ENCODE data around the gene AK5.
"Not testable (repeated sequence)": the region's sequence is repeated elsewhere in the genome, so short reads cannot be mapped to it uniquely, and the experiment has no call there.

The AK5 gene

GRCh38 chr1:77405186-77405585 is 123.4 kb downstream of the AK5 start:
- no peak for DNase-seq

DNA sequence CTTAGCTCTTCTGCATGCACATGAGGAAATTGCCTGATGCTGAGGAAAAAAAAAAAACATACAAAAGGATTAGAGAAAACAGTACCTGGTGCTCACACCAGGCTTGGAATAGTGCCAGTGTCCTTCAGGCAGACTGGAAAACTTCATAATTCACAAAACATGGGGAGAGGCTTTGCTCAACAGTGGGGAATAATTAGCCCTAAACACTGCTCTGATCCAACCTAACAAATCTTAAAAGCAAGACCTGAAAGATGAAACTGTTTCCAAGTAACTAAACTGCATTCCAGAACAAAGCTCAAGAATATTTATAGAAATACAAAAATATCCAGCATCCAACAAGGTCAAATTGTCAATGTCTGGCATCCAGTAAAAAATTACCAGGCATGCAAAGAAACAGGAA is 124.8 kb downstream of the AK5 start:
- no peak for DNase-seq

DNA sequence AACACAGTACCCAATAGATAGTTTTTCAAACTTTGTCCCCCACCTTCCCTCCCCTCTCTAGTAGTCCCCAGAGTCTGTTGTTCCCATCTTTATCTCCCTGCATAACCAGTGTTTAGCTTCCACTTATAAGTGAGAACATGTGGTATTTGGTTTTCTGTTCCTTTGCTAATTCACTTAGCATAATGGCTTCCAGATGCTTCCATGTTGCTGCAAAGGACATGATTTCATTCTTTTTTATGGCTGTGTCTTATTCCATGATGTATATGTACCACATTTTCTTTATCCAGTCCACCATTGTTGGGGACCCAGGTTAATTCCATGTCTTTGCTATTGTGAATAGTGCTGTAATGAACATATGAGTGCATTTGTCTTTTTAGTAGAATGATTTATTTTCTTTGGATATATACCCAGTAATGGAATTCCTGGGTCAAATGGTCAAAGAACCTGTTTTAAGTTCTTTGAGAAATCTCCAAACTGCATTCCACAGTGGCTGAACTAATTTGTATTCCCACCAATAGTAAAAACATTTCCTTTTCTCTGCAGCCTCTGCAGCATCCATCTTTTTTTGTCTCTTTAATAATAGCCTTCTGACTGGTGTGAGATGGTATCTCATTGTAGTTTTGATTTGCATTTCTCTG is 126.0 kb downstream of the AK5 start:
- DNase-seq = no peak

GRCh38 chr1:77408933-77409332 is 127.1 kb downstream of the AK5 start:
- DNase-seq = not testable (repeated sequence)

DNA sequence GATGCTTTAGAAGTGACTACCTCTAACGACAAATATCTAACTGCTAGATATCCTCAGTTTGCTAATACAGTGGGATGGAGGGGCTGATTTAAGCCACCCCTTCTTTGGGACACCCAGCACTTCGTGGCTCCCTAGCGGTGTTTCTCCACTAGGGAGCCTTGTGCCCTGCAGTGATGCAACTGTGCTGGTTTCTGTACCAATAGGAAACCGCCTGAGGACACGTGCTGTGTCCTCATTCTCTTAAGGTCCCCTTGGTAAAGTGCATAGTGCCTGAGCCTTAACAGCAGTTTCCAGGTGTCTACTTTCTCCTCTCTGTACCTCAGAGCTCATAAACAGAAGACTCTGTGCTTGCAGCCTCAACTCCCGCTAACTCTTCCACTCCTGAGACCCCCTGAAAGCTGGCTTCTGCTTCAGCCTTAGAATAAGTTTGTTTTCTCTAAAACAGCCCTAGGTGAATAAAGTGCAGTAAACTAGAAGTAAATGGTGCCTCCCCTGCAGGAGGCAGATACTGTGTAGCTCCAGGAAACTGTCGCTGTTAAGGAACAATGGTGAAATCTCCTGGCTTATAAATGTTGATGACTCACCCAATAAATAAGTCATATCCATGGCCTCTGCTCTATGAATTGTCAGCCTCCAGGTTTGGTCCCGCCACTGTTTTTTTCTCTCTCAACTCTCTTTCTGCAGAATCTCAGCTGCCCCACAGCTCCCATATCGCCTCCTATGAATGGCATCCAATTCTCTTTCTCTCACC is 130.4 kb downstream of the AK5 start:
- no peak for DNase-seq

DNA sequence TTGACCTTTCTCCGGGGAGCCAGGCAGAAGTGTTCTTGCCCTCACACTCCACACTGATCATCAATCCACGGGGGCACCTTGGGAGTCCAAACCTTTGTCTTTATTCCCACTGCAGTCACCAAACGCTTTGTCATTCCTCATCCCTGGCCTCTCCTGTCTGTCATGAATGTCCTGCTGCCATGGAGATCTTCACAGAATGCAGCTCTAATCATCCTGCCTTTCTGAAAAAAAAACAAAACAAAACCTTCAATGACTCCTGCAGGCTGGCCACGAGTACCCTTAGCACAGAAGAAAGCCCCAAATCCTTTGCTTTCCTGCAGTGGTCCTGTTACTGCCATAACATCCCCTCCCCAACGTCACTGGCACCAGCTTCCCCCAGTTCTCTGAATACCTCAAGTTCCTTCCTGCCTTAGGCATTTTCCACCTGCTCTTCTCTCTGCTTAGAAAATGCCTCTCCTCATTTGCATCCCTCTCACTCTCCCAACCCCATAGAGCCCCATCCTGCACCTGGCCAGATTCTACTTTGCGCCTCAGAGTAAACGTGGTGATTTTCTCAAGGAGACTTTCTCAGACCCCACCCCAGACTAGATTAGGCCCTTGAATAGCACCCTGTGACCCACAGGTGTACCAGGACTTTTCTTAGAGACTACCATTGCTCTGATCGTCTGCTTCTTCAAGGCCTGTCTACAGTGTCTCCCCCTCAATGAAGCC is 131.2 kb downstream of the AK5 start:
- DNase-seq = no peak

- DNase-seq = no peak
These were observed 131.9 kb downstream of the AK5 start for GRCh38 chr1:77413541-77414335.

DNA sequence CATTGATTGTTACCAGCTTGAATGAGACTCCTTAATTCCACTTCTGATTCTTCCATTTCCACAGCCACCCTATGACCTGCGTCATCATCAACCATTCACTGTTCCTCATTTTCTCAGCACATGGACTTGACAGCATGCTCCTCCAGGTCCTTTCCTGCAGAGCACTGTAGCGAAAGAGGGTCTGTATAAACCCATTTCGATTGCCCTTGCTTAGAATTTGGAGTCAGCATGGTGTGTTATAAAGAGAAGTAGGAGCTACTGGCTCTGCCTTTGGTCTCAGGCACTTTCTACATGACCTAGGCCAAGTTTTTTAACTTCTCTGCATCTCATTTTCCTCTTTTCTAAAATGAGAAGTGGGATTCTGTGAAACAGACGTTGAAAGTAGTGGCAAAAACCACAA is 133.8 kb downstream of the AK5 start:
- DNase-seq = no peak

GRCh38 chr1:77416692-77417450 is 135.1 kb downstream of the AK5 start:
- no peak for DNase-seq

- DNase-seq = not testable (repeated sequence)
These were observed 136.2 kb downstream of the AK5 start for GRCh38 chr1:77418055-77418454.

DNA sequence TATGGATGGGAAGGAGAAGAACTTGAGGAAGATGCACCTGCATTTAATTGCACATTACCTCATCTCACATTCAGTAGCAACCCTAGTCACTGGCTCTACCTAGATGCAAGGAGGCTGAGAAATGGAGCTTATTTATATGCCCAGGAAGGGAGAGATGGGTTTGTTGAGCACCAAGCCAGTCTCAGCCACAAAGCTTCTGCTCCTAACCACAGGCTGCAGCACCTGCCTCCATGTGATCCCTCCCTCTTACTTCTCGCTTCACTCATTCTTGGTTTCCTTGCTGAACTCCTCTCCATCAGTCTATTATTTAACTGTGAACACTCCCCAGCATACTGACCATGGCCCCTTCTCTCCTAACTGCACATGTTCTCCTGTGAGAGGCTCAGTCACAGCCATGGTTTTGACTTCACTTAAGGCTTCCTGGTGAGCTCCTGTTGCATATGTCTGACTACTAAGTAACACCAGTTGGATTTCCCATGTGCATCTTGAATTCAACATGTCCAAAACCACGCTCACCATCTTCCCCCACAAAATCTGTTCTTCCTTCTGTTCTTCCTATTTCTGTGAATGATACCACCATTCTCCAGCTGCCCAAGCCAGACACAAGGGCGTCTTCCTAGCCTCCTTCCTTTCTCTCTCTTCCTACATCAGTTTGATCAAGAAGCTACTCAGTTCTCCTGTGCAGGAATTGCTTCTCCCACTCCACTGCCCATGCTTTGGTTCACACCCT is 139.8 kb downstream of the AK5 start:
- no peak for DNase-seq

DNA sequence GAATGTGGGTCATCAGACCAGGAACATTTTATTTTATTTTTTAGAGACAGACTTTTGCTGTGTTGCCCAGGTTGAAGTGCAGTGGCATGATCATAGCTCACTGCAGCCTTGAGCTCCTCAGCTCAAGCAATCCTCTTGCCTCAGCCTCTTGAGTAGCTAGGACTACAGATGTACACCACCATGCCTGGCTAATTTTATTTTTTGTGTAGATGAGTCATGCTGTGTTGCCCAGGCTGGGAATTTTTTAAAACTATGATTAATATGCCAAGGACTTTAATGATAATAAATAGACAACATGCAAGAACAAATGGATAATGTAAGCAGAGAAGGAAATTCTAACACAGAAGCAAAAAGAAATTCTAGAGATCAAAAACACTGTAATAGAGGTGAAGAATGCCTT is 142.4 kb downstream of the AK5 start:
- DNase-seq = no peak

DNA sequence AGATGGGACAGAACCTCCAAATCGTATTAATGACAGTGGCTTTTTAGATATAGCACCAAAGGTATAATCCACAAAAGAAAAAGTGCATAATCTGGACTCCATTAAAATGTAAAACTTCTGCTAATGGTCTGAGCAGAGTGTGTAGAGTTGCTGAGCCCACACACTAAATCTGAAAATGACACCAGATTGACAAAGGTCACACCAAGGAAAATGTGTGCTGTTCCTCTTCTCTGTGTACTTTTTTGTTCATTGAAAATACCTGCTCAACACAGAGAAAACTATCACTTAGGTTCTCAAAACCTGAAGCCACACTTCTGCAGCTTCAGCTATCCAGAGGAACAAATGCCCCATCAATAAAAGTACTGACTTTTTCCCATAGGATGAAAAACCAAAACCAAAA is 146.2 kb downstream of the AK5 start:
- no peak for DNase-seq

DNA sequence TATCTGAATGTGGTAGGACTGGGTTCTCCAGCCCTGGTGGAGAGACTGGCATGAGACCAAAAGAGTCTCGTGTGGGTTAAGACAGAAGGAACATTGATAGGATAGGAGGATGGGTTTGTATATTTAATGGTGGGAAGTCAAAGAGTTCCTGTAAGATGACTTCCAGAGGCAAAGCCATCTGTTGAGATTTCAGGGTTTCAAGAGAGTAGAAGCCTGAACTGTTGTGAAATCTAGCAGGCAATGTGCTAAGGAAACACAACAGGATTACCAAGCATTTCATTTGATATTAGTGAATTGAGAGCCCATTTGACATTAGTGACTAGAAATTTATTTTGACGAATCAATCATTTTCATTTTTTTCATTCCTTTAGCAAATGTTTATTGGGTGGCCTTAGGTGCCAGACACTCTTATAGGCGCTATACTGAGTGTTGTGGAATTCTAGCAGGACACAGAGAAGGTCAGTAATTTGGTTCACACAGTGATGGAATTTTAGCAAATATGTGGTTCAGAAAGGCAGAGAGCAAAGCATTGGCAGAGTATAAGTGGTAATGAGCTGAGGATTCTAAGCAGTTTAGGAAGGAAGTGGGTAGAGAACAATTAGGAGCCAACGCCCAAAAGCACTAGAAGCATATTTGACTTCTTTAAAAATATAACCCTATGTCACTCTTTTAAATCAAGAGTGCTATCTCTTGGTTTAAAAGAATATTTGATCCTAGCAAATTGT is 149.3 kb downstream of the AK5 start:
- no peak for DNase-seq

DNA sequence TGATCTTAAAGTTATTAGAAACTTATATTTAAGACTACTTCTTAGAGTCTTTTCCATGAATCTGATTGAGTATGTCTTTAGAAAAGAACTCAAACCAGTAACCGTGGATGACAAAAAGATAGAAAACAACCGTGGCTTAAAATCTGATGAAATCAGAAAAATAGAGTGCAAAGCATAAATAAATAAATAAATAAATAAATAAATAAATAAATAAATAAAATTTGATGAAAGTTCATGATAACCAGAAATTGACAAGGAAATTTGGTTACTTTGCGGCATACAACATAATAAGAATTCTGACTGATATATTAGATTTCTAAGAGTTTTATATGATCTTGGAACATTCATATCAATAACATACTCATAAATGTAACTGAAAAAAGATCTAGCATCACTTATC is 152.1 kb downstream of the AK5 start:
- no peak for DNase-seq

DNA sequence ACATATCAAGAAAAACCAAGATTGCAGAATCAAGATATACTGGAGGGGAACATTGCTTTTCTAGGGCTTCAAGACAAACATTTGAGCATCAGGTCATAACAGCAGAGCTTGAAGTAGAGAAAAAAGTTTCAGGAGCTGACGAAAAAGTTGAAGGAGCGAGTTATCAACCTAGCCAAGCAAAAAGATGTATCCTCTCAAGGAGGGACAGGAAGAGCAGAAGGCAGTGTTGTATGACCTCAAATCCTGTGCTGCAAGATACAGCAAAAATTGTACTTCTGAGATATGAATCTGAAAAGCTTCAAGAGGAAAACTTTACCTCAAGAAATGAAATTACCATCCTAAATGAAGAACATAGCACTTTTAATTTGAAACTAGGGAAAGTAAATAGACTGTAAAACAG is 153.1 kb downstream of the AK5 start:
- no peak for DNase-seq

DNA sequence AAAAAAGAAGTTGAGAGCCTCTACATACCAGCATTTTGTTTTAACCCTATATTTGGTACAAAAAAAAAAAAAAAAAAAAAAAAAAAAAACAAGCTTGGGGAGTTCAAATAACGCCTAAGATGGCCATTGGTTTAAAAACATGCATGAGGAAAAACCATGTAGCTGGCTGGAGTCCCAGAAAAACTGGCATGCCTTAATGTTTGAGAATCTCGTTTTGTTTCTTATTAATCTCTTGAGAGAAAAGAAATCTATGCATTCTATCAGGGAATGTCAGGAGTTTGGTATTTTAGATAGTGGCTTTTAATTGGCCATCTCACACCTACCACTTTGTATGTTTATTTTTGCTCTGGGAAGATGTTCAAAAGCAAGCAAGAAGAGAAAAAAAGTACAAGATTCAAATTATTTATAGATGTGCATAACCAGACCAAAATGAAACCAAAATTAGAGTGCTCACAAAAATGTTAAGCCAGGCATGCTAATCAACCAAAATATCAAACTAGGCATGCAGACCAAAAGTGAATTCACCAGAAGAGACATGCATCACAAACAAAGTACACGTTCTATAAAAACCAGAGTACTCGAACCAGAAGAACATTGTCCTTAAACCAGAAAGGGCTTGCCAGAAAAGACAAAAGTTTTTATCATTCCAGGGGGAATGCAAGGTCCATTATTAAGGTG is 156.6 kb downstream of the AK5 start:
- peak; percentile 45 for DNase-seq

- DNase-seq = no peak
These were observed 165.2 kb downstream of the AK5 start for GRCh38 chr1:77446841-77447555.

- DNase-seq = no peak
These were observed 165.8 kb downstream of the AK5 start for GRCh38 chr1:77447669-77448068.

DNA sequence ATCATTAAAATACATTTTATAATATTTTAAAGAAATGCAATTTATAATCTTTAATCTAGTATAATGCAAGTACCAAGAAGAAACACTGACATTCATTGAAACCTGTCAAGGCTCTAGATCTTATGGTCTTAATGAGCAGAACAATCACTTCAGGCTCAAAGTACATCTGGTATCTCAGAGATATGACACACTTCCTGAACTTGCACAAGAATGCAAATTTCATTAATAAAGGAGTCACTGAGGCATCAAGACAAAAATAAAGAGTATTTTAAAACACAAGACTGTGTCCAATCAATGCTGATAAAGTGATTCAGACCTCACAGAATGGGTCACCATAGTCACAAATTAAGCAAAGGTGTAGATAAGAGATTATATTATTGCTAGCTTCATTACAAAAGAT is 178.1 kb downstream of the AK5 start:
- no peak for DNase-seq

All from left hindlimb (tissue), 1 donor.